ENCODE data around the gene PLS1.
"Not testable (repeated sequence)": the region's sequence is repeated elsewhere in the genome, so short reads cannot be mapped to it uniquely, and the experiment has no call there.

Gene PLS1

GRCh38 chr3:142706321-142707127, 110.3 kb downstream of the PLS1 start:
- DNase-seq = no peak

- no peak for DNase-seq
These were observed 113.0 kb downstream of the PLS1 start for GRCh38 chr3:142709207-142709606.

- DNase-seq = not testable (repeated sequence)
These were observed 118.7 kb downstream of the PLS1 start for GRCh38 chr3:142714882-142715281.

- DNase-seq = no peak
These were observed 119.9 kb downstream of the PLS1 start for GRCh38 chr3:142716102-142716501.

GRCh38 chr3:142723665-142723967, 127.4 kb downstream of the PLS1 start:
- DNase-seq = no peak

GRCh38 chr3:142723968-142724681, 127.9 kb downstream of the PLS1 start, which contains the start of gene TRPC1:
Gene TRPC1, plus strand, starts transcription at chr3:142724034. Its CDS starts 526 bp downstream, at chr3:142724560.
- DNase-seq = peak; percentile 71

- DNase-seq = no peak
These were observed 128.6 kb downstream of the PLS1 start for GRCh38 chr3:142724682-142725356.

GRCh38 chr3:142725357-142725739, 129.2 kb downstream of the PLS1 start:
- DNase-seq = no peak

GRCh38 chr3:142726017-142726416, 129.8 kb downstream of the PLS1 start:
- DNase-seq = no peak

GRCh38 chr3:142732066-142732465, 135.9 kb downstream of the PLS1 start:
- no peak for DNase-seq

GRCh38 chr3:142734834-142735233, 138.6 kb downstream of the PLS1 start:
- no peak for DNase-seq

GRCh38 chr3:142735462-142735861, 139.3 kb downstream of the PLS1 start:
- no peak for DNase-seq

- no peak for DNase-seq
These were observed 142.2 kb downstream of the PLS1 start for GRCh38 chr3:142738396-142738795.

GRCh38 chr3:142746646-142747045, 150.5 kb downstream of the PLS1 start:
- no peak for DNase-seq

- DNase-seq = not testable (repeated sequence)
These were observed 154.3 kb downstream of the PLS1 start for GRCh38 chr3:142750531-142750930.

- DNase-seq = not testable (repeated sequence)
These were observed 156.4 kb downstream of the PLS1 start for GRCh38 chr3:142752605-142753004.

- no peak for DNase-seq
These were observed 158.3 kb downstream of the PLS1 start for GRCh38 chr3:142754494-142754893.

All from MV-4-11 (cell line).